ENCODE data around the gene SMIM29. TPM values are rescaled to one million over a fixed set of nuclear protein-coding genes. Genes with fewer than 3 reads are reported as not detected.

SMIM29 gene
- total and polyA plus RNA-seq, 2 donors (not counting 1 experiment from before 2014, with no cell fraction given) = 43.6 to 106 TPM

GRCh38 chr6:34223381-34223955 lies 25.3 kb downstream of the SMIM29 start:
- no peak for DNase-seq
- peaks cover 51% of the 10 kb centered on the region for H3K4me1 Mint-ChIP-seq
- peak overlapping the region; percentile 59 for H3K4me2 ChIP-seq (replicated peaks; ENCODE audit: low read depth, low read length, poor library complexity, severe bottlenecking)
- H3K9me3 Mint-ChIP-seq (ENCODE audit: insufficient read depth) = no peaks in the 10 kb centered on the region
- ChIA-PET POLR2A (interaction anchor here (0.5 to 2.0 kb wide), 10 partner anchors 10 to 60 kb away, joined by 3 to 41 read pairs (median 6); partner anchors contain the start of genes HMGA1 and SMIM29), CTCF (interaction anchor here (0.6 to 3.5 kb wide), 13 partner anchors 9 to 198 kb away, joined by 3 to 30 read pairs (median 4); partner anchors contain the start of genes HMGA1 and SMIM29)
- peak overlapping the region; percentile 64 to 78 for H3K27ac ChIP-seq (ENCODE audit: low read length in 2 of 2)
- intact Hi-C loops (cut with micrococcal nuclease) = no loop called here
- TF ChIP-seq EZH2 (IDR thresholded peaks at IDR 0.05; ENCODE audit: borderline replicate concordance, insufficient read depth, low read depth, low read length, poor library complexity, severe bottlenecking) (no peak), CTCF (IDR thresholded peaks at IDR 0.05) (no peak)
- peaks cover 0 to 2% (median 0%) of the 10 kb centered on the region in 3 donors for H3K9me3 ChIP-seq (ENCODE audit: control extremely low read depth in 1 of 3, control insufficient read depth in 2 of 3, insufficient read depth in 1 of 3, low read length in 2 of 3)
- peak overlapping the region; percentile 91 for H3K27ac Mint-ChIP-seq
- H4K20me1 ChIP-seq (ENCODE audit: control insufficient read depth, insufficient read depth, low read length, poor library complexity, severe bottlenecking) = no peaks in the 10 kb centered on the region
- H3K36me3 ChIP-seq (replicated peaks in 1 of 2; ENCODE audit: control extremely low read depth in 1 of 2, control insufficient read depth in 1 of 2, extremely low read depth in 1 of 2, insufficient read depth in 2 of 2, low read length in 1 of 2) = no peaks in the 10 kb centered on the region
- H3K9ac ChIP-seq (ENCODE audit: low read length) = no peak overlapping the region
- no peaks in the 10 kb centered on the region for H3K27me3 ChIP-seq (replicated peaks in 1 of 4; ENCODE audit: control extremely low read depth in 1 of 4, control insufficient read depth in 3 of 4, insufficient read depth in 4 of 4, low read length in 3 of 4)
- peak overlapping the region; percentile 66 for H2AFZ ChIP-seq (ENCODE audit: insufficient read depth, low read depth, low read length, poor library complexity, severe bottlenecking)
- H3K27me3 Mint-ChIP-seq = no peaks in the 10 kb centered on the region
- peak overlapping the region in 1 of 5 experiments; percentile 26 for H3K4me3 ChIP-seq (ENCODE audit: control extremely low read depth in 1 of 5, extremely low read depth in 1 of 5, insufficient read depth in 1 of 5, low read depth in 2 of 5, low read length in 4 of 5)
- ATAC-seq (ENCODE audit: low read depth) = peak; percentile 1
- WGBS (ENCODE audit: insufficient coverage) = 67% methylated on average over 13 of the region's 16 CpGs
- no peaks in the 10 kb centered on the region for H3K79me2 ChIP-seq (ENCODE audit: control insufficient read depth, insufficient read depth, low read length)
- peak overlapping the region; percentile 57 for H3K4me3 Mint-ChIP-seq
- peaks cover 33 to 42% of the 10 kb centered on the region in 2 donors for H3K4me1 ChIP-seq (ENCODE audit: control insufficient read depth in 2 of 2, insufficient read depth in 2 of 2, low read length in 2 of 2)

GRCh38 chr6:34218691-34219090 lies 30.1 kb downstream of the SMIM29 start:
- Histone ChIP-seq H3K36me3 (replicated peaks in 1 of 2; ENCODE audit: control extremely low read depth in 1 of 2, control insufficient read depth in 1 of 2, extremely low read depth in 1 of 2, insufficient read depth in 2 of 2, low read length in 1 of 2) (no peaks in the 10 kb centered on the region), H3K9me3 (ENCODE audit: control extremely low read depth in 1 of 3, control insufficient read depth in 2 of 3, insufficient read depth in 1 of 3, low read length in 2 of 3) (no peaks in the 10 kb centered on the region), H4K20me1 (ENCODE audit: control insufficient read depth, insufficient read depth, low read length, poor library complexity, severe bottlenecking) (no peaks in the 10 kb centered on the region), H3K4me3 (ENCODE audit: control extremely low read depth in 1 of 5, extremely low read depth in 1 of 5, insufficient read depth in 1 of 5, low read depth in 2 of 5, low read length in 4 of 5) (no peak overlapping the region), H3K4me2 (replicated peaks; ENCODE audit: low read depth, low read length, poor library complexity, severe bottlenecking) (no peak overlapping the region), H3K79me2 (ENCODE audit: control insufficient read depth, insufficient read depth, low read length) (no peaks in the 10 kb centered on the region), H3K9ac (ENCODE audit: low read length) (no peak overlapping the region), H3K4me1 (ENCODE audit: control insufficient read depth in 2 of 2, insufficient read depth in 2 of 2, low read length in 2 of 2) (peaks cover 6 to 12% of the 10 kb centered on the region in 2 donors), H3K27ac (ENCODE audit: low read length in 2 of 2) (no peak overlapping the region), H3K27me3 (replicated peaks in 1 of 4; ENCODE audit: control extremely low read depth in 1 of 4, control insufficient read depth in 3 of 4, insufficient read depth in 4 of 4, low read length in 3 of 4) (no peaks in the 10 kb centered on the region), H2AFZ (ENCODE audit: insufficient read depth, low read depth, low read length, poor library complexity, severe bottlenecking) (no peak overlapping the region)
- Mint-ChIP-seq H3K4me3 (no peak overlapping the region), H3K27me3 (no peaks in the 10 kb centered on the region), H3K4me1 (peaks cover 20% of the 10 kb centered on the region), H3K9me3 (ENCODE audit: insufficient read depth) (no peaks in the 10 kb centered on the region), H3K27ac (no peak overlapping the region)
- DNase-seq (no peak), ATAC-seq (ENCODE audit: low read depth) (no peak)
- no CpG with 5 or more reads among the region's 2 CpGs for WGBS (ENCODE audit: insufficient coverage)
- CTCF ChIA-PET = interaction anchor here (1.0 to 2.0 kb wide), 3 partner anchors 23 to 197 kb away, joined by 4 to 11 read pairs (median 9); no protein-coding TSS in a partner anchor
- POLR2A ChIA-PET = interaction anchor here (0.5 to 0.7 kb wide), 3 partner anchors 11 to 25 kb away, joined by 3 to 7 read pairs (median 4); no protein-coding TSS in a partner anchor
- intact Hi-C loops (cut with micrococcal nuclease) = no loop called here
- TF ChIP-seq EZH2 (IDR thresholded peaks at IDR 0.05; ENCODE audit: borderline replicate concordance, insufficient read depth, low read depth, low read length, poor library complexity, severe bottlenecking) (no peak), CTCF (IDR thresholded peaks at IDR 0.05) (no peak)
